ENCODE measurements around the gene SYCP3. TPM values are rescaled to one million over a fixed set of nuclear protein-coding genes. Genes with fewer than 3 reads are reported as not detected.

The SYCP3 gene
- total and polyA plus RNA-seq, 2 donors from 2014 or later: 0.25 to 0.54 TPM

DNA sequence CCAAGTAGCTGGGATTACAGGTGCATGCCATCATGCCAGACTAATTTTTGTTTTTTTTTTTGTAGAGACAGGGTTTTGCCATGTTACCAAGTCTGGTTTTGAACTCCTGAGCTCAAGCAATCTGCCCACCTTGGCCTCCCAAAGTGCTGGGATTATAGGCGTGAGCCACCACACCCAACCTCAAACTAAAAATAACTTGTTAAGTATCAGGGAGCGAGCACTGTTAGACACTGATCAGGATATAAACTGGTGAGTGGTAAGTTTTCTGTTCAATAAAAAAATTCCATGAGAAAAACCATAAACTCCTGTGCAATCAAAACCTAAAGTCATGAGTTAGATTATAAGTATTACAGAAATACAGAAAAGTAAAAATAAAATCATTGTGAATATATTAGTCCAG is 44.6 kb upstream of the SYCP3 start:
- Histone ChIP-seq H3K4me1 (ENCODE audit: control insufficient read depth in 2 of 3, insufficient read depth in 2 of 3, low read depth in 1 of 3, low read length in 3 of 3) (no peaks in the 10 kb centered on the region), H3K9me3 (ENCODE audit: control insufficient read depth in 2 of 3, insufficient read depth in 1 of 3, low read length in 3 of 3) (no peaks in the 10 kb centered on the region), H3K9ac (ENCODE audit: low read length in 3 of 3) (no peak overlapping the region), H3K4me3 (ENCODE audit: low read length in 3 of 3) (no peak overlapping the region), H3K36me3 (ENCODE audit: control insufficient read depth in 2 of 3, insufficient read depth in 3 of 3, low read length in 3 of 3) (peaks cover 0 to 8% (median 0%) of the 10 kb centered on the region in 3 donors), H3K27me3 (ENCODE audit: control insufficient read depth, insufficient read depth, low read length) (no peaks in the 10 kb centered on the region), H3K27ac (ENCODE audit: low read depth in 2 of 2, low read length in 2 of 2) (no peak overlapping the region)
- intact Hi-C loops (cut with DNase I): no loop called here
- TF ChIP-seq CTCF (IDR thresholded peaks at IDR 0.05; ENCODE audit: borderline replicate concordance, extremely low read depth, insufficient read depth): no peak
- FAIRE-seq (no peak), DNase-seq (no peak)

GRCh38 chr12:101783150-101783549 is 43.9 kb upstream of the SYCP3 start:
- peaks cover 0 to 8% (median 0%) of the 10 kb centered on the region in 3 donors for H3K36me3 ChIP-seq (ENCODE audit: control insufficient read depth in 2 of 3, insufficient read depth in 3 of 3, low read length in 3 of 3)
- H3K27ac ChIP-seq (ENCODE audit: low read depth in 2 of 2, low read length in 2 of 2): no peak overlapping the region
- H3K9ac ChIP-seq (ENCODE audit: low read length in 3 of 3): no peak overlapping the region
- FAIRE-seq: no peak
- H3K9me3 ChIP-seq (ENCODE audit: control insufficient read depth in 2 of 3, insufficient read depth in 1 of 3, low read length in 3 of 3): no peaks in the 10 kb centered on the region
- no peaks in the 10 kb centered on the region for H3K27me3 ChIP-seq (ENCODE audit: control insufficient read depth, insufficient read depth, low read length)
- no peaks in the 10 kb centered on the region for H3K4me1 ChIP-seq (ENCODE audit: control insufficient read depth in 2 of 3, insufficient read depth in 2 of 3, low read depth in 1 of 3, low read length in 3 of 3)
- DNase-seq: no peak
- no peak overlapping the region for H3K4me3 ChIP-seq (ENCODE audit: low read length in 3 of 3)
- intact Hi-C loops (cut with DNase I): no loop called here
- no peak for TF ChIP-seq CTCF (IDR thresholded peaks at IDR 0.05; ENCODE audit: borderline replicate concordance, extremely low read depth, insufficient read depth)

DNA sequence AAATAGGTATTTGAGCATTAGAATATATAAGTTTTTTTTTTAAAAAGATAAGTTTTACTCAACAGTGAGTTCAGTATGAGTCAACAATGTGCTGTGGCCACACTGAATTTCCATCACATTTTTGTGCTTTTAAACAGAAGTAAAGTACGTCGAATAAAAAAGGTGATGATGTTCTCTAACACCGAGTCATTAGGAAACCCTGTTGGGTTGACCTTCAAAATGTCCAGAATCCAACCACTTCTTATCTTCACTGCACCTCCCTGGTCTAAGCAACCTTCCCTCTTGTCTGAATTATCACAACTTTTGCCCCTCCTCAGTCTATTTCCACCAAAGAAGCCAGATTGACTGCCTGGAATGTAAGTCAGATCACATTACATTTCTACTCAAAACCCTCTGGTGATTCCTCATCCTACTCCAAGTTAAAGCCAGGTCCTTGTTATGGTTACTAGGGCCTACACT is 43.0 kb upstream of the SYCP3 start:
- Histone ChIP-seq H3K36me3 (ENCODE audit: control insufficient read depth in 2 of 3, insufficient read depth in 3 of 3, low read length in 3 of 3) (peaks cover 0 to 8% (median 0%) of the 10 kb centered on the region in 3 donors), H3K27ac (ENCODE audit: low read depth in 2 of 2, low read length in 2 of 2) (no peak overlapping the region), H3K9me3 (ENCODE audit: control insufficient read depth in 2 of 3, insufficient read depth in 1 of 3, low read length in 3 of 3) (no peaks in the 10 kb centered on the region), H3K4me1 (ENCODE audit: control insufficient read depth in 2 of 3, insufficient read depth in 2 of 3, low read depth in 1 of 3, low read length in 3 of 3) (no peaks in the 10 kb centered on the region), H3K27me3 (ENCODE audit: control insufficient read depth, insufficient read depth, low read length) (no peaks in the 10 kb centered on the region), H3K9ac (ENCODE audit: low read length in 3 of 3) (no peak overlapping the region), H3K4me3 (ENCODE audit: low read length in 3 of 3) (no peak overlapping the region)
- intact Hi-C loops (cut with DNase I): no loop called here
- no peak for TF ChIP-seq CTCF (IDR thresholded peaks at IDR 0.05; ENCODE audit: borderline replicate concordance, extremely low read depth, insufficient read depth)
- no peak for FAIRE-seq
- no peak for DNase-seq

GRCh38 chr12:101781834-101782233 is 42.6 kb upstream of the SYCP3 start:
- no peaks in the 10 kb centered on the region for H3K4me1 ChIP-seq (ENCODE audit: control insufficient read depth in 2 of 3, insufficient read depth in 2 of 3, low read depth in 1 of 3, low read length in 3 of 3)
- DNase-seq (no peak), FAIRE-seq (no peak)
- H3K9me3 ChIP-seq (ENCODE audit: control insufficient read depth in 2 of 3, insufficient read depth in 1 of 3, low read length in 3 of 3): no peaks in the 10 kb centered on the region
- no peak overlapping the region for H3K27ac ChIP-seq (ENCODE audit: low read depth in 2 of 2, low read length in 2 of 2)
- H3K36me3 ChIP-seq (ENCODE audit: control insufficient read depth in 2 of 3, insufficient read depth in 3 of 3, low read length in 3 of 3): peaks cover 0 to 10% (median 0%) of the 10 kb centered on the region in 3 donors
- no peak overlapping the region for H3K9ac ChIP-seq (ENCODE audit: low read length in 3 of 3)
- H3K4me3 ChIP-seq (ENCODE audit: low read length in 3 of 3): no peak overlapping the region
- no peaks in the 10 kb centered on the region for H3K27me3 ChIP-seq (ENCODE audit: control insufficient read depth, insufficient read depth, low read length)
- intact Hi-C loops (cut with DNase I): no loop called here
- no peak for TF ChIP-seq CTCF (IDR thresholded peaks at IDR 0.05; ENCODE audit: borderline replicate concordance, extremely low read depth, insufficient read depth)

Measured in kidney (tissue), 14 donors.